Suprapubic skin (tissue), 3 donors: Measurements from ENCODE around the gene LAMA4.

Experiments
- POLR2AphosphoS5 ChIP-seq, 3 donors: sonication (generic); formaldehyde crosslinking; IDR thresholded peaks; one replicate each; pipeline ENCODE4 v1.6.1; 2017; ENCODE audit warnings: antibody characterized with exemption in 3 of 3
- TF ChIP-seq, protein P1 (sequence below), 2 donors: fragments of 200-600 bp in 1 of 2; fragments of 450-650 bp in 1 of 2; sonication (generic) in 1 of 2; IDR thresholded peaks; one replicate each; pipeline ENCODE4 v1.5.1; 2016 to 2019; ENCODE audit warnings: antibody characterized with exemption in 2 of 2, mild to moderate bottlenecking in 1 of 2, moderate library complexity in 1 of 2

- TF ChIP-seq, protein P1, sequence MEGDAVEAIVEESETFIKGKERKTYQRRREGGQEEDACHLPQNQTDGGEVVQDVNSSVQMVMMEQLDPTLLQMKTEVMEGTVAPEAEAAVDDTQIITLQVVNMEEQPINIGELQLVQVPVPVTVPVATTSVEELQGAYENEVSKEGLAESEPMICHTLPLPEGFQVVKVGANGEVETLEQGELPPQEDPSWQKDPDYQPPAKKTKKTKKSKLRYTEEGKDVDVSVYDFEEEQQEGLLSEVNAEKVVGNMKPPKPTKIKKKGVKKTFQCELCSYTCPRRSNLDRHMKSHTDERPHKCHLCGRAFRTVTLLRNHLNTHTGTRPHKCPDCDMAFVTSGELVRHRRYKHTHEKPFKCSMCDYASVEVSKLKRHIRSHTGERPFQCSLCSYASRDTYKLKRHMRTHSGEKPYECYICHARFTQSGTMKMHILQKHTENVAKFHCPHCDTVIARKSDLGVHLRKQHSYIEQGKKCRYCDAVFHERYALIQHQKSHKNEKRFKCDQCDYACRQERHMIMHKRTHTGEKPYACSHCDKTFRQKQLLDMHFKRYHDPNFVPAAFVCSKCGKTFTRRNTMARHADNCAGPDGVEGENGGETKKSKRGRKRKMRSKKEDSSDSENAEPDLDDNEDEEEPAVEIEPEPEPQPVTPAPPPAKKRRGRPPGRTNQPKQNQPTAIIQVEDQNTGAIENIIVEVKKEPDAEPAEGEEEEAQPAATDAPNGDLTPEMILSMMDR (IDR thresholded peaks at IDR 0.05) = no peak
- peak in 1 of 3 donors; percentile 57 for TF ChIP-seq POLR2AphosphoS5 (IDR thresholded peaks at IDR 0.05)
Measured at GRCh38 chr6:112218563-112218962, 35.8 kb downstream of the LAMA4 start.
